ENCODE measurements around the gene TUBA1B. TPM values are rescaled to one million over a fixed set of nuclear protein-coding genes. Genes with fewer than 3 reads are reported as not detected.
"Not testable (repeated sequence)": the region's sequence is repeated elsewhere in the genome, so short reads cannot be mapped to it uniquely, and the experiment has no call there.

The TUBA1B gene
- total RNA-seq, 1 experiment from 2014 or later: 3,645 TPM

- intact Hi-C loops (cut with micrococcal nuclease; ENCODE audit: unreplicated experiment): no loop called here
- TF ChIP-seq, protein P1, sequence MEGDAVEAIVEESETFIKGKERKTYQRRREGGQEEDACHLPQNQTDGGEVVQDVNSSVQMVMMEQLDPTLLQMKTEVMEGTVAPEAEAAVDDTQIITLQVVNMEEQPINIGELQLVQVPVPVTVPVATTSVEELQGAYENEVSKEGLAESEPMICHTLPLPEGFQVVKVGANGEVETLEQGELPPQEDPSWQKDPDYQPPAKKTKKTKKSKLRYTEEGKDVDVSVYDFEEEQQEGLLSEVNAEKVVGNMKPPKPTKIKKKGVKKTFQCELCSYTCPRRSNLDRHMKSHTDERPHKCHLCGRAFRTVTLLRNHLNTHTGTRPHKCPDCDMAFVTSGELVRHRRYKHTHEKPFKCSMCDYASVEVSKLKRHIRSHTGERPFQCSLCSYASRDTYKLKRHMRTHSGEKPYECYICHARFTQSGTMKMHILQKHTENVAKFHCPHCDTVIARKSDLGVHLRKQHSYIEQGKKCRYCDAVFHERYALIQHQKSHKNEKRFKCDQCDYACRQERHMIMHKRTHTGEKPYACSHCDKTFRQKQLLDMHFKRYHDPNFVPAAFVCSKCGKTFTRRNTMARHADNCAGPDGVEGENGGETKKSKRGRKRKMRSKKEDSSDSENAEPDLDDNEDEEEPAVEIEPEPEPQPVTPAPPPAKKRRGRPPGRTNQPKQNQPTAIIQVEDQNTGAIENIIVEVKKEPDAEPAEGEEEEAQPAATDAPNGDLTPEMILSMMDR (conservative IDR thresholded peaks at IDR 0.05; ENCODE audit: low read depth, low read length): no peak
- TF ChIP-seq EZH2 (IDR thresholded peaks at IDR 0.05; ENCODE audit: borderline replicate concordance, low read depth, low read length, poor library complexity, severe bottlenecking): no peak
- no peak overlapping the region for H3K4me3 ChIP-seq (ENCODE audit: low read depth, low read length, poor library complexity, severe bottlenecking)
- BruUV-seq (replicated peaks): no TSS peak
- no peak overlapping the region for H3K27ac ChIP-seq (ENCODE audit: low read depth, low read length, poor library complexity, severe bottlenecking)
- CTCF ChIA-PET: interaction anchor here (0.6 kb wide), 1 partner anchor 441 kb away, joined by 3 read pairs; no protein-coding TSS in a partner anchor
- peaks cover 8% of the 10 kb centered on the region for H3K4me1 ChIP-seq (ENCODE audit: insufficient read depth, low read length, poor library complexity, severe bottlenecking)
- no peaks in the 10 kb centered on the region for H3K27me3 ChIP-seq (replicated peaks; ENCODE audit: insufficient read depth, low read depth, low read length, poor library complexity)
- no peaks in the 10 kb centered on the region for H3K9me3 ChIP-seq (ENCODE audit: low read depth, low read length, poor library complexity, severe bottlenecking)
- no peaks in the 10 kb centered on the region for H3K36me3 ChIP-seq (ENCODE audit: insufficient read depth, low read length, poor library complexity, severe bottlenecking)
- POLR2A ChIA-PET (ENCODE audit: low non-redundant PET): no interaction called here
- DNase-seq (ENCODE audit: low spot score): no peak
Observed at GRCh38 chr12:49165114-49165513, 33.9 kb upstream of the TUBA1B start.

GRCh38 chr12:49161901-49162300 lies 30.7 kb upstream of the TUBA1B start:
- DNase-seq (ENCODE audit: low spot score); intact Hi-C loops (cut with micrococcal nuclease; ENCODE audit: unreplicated experiment); H3K27me3 ChIP-seq (replicated peaks; ENCODE audit: insufficient read depth, low read depth, low read length, poor library complexity); POLR2A ChIA-PET (ENCODE audit: low non-redundant PET); H3K36me3 ChIP-seq (ENCODE audit: insufficient read depth, low read length, poor library complexity, severe bottlenecking); CTCF ChIA-PET; H3K4me1 ChIP-seq (ENCODE audit: insufficient read depth, low read length, poor library complexity, severe bottlenecking); H3K27ac ChIP-seq (ENCODE audit: low read depth, low read length, poor library complexity, severe bottlenecking); BruUV-seq (replicated peaks); H3K4me3 ChIP-seq (ENCODE audit: low read depth, low read length, poor library complexity, severe bottlenecking); H3K9me3 ChIP-seq (ENCODE audit: low read depth, low read length, poor library complexity, severe bottlenecking): not testable (repeated sequence)

DNA sequence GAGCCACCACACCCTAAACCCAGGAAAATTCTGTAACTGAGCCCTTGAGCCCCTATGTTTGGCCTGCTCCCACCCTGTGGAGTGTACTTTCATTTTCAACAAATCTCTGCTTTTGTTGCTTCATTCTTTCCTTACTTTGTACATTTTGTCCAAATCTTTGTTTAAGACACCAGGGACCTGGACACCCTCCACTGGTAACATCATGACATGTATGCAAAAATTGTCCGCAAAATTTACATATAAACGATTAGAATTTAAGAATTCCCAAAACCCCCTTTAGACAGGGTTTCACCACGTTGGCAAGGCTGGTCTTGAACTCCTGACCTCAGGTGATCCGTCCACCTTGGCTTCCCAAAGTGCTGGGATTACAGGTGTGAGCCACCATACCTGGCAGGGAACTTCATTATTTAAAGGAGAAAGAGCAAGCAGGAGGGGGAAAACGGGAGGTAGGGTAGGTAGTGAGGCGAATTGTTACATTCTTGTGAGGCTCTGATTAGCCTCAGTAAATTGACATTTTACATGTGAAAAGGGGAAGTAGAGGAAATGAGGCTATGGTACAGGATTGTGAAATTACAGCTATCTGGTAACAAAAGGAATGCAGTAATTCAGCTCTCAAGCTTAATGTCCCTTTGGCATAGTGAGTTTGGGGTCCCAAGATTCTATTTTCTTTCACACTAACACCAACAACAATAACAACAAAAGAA lies 30.0 kb upstream of the TUBA1B start:
- CTCF ChIA-PET: no interaction called here
- no peak for DNase-seq (ENCODE audit: low spot score)

More for the DNA sequence above, 30.0 kb upstream of the TUBA1B start:
- Histone ChIP-seq H3K27me3 (replicated peaks; ENCODE audit: insufficient read depth, low read depth, low read length, poor library complexity) (no peaks in the 10 kb centered on the region), H3K4me3 (ENCODE audit: low read depth, low read length, poor library complexity, severe bottlenecking) (no peak overlapping the region), H3K36me3 (ENCODE audit: insufficient read depth, low read length, poor library complexity, severe bottlenecking) (no peaks in the 10 kb centered on the region), H3K27ac (ENCODE audit: low read depth, low read length, poor library complexity, severe bottlenecking) (no peak overlapping the region), H3K4me1 (ENCODE audit: insufficient read depth, low read length, poor library complexity, severe bottlenecking) (peaks cover 8% of the 10 kb centered on the region), H3K9me3 (ENCODE audit: low read depth, low read length, poor library complexity, severe bottlenecking) (no peaks in the 10 kb centered on the region)
- no peak for TF ChIP-seq EZH2 (IDR thresholded peaks at IDR 0.05; ENCODE audit: borderline replicate concordance, low read depth, low read length, poor library complexity, severe bottlenecking)
- TF ChIP-seq, protein P1 (conservative IDR thresholded peaks at IDR 0.05; ENCODE audit: low read depth, low read length): no peak
- intact Hi-C loops (cut with micrococcal nuclease; ENCODE audit: unreplicated experiment): no loop called here
- no TSS peak for BruUV-seq (replicated peaks)
- POLR2A ChIA-PET (ENCODE audit: low non-redundant PET): no interaction called here
